CD14-positive monocyte (primary cell): Measurements from ENCODE around the gene CADM2. TPM values are rescaled to one million over a fixed set of nuclear protein-coding genes. Genes with fewer than 3 reads are reported as not detected.

Experiments used
- DNase-seq, 3 donors: peaks; one replicate each; pipeline ENCODE4 v3.0.0-alpha.2; 2011 to 2022
- H2AFZ ChIP-seq: 2 replicates; pipeline ENCODE4 v1.6.0; 2012; ENCODE audit warnings: mild to moderate bottlenecking, low read depth, low read length, inconsistent platforms; ENCODE audit not compliant: insufficient read depth, poor library complexity, severe bottlenecking
- H3K27ac ChIP-seq, 2 donors: 1 replicate in 1 of 2; 2 replicates in 1 of 2; pipeline ENCODE4 v1.5.1; 2012 to 2013; ENCODE audit warnings: low read length in 2 of 2, control low read depth in 1 of 2, inconsistent platforms in 1 of 2, low read depth in 1 of 2, mild to moderate bottlenecking in 1 of 2
- H3K27me3 ChIP-seq, 2 donors: one replicate each; pipeline versions ENCODE4 v1.6.0 to v1.6.1; 2011 to 2013; ENCODE audit warnings: low read length in 2 of 2; ENCODE audit not compliant: control insufficient read depth in 2 of 2, insufficient read depth in 2 of 2
- H3K36me3 ChIP-seq, 2 donors: replicated peaks in 1 of 2; 1 replicate in 1 of 2; 2 replicates in 1 of 2; pipeline versions ENCODE4 v1.5.1 to v1.6.1; 2012 to 2013; ENCODE audit warnings: low read length in 2 of 2, control low read depth in 1 of 2, inconsistent platforms in 1 of 2, mild to moderate bottlenecking in 1 of 2; ENCODE audit not compliant: insufficient read depth in 2 of 2, control insufficient read depth in 1 of 2
- H3K4me1 ChIP-seq, 2 donors: 1 replicate in 1 of 2; 2 replicates in 1 of 2; pipeline versions ENCODE4 v1.5.1 to v1.6.1; 2012 to 2013; ENCODE audit warnings: low read length in 2 of 2, control low read depth in 1 of 2, inconsistent platforms in 1 of 2, mild to moderate bottlenecking in 1 of 2, moderate library complexity in 1 of 2; ENCODE audit not compliant: insufficient read depth in 2 of 2, control insufficient read depth in 1 of 2
- H3K4me2 ChIP-seq: replicated peaks from 2 replicates; pipeline ENCODE3; 2012; ENCODE audit warnings: low read length, moderate library complexity, mild to moderate bottlenecking; ENCODE audit not compliant: poor library complexity, severe bottlenecking; ENCODE audit errors: extremely low read depth
- H3K4me3 ChIP-seq, 3 experiments: fragments of 200-600 bp in 1 of 3; sonication (generic) in 1 of 3; replicated peaks in 1 of 3; 1 replicate in 2 of 3; 2 replicates in 1 of 3; pipeline ENCODE4 v1.5.1; 2011 to 2013; ENCODE audit warnings: low read length in 3 of 3, mild to moderate bottlenecking in 3 of 3, control low read depth in 2 of 3, low read depth in 2 of 3, inconsistent platforms in 1 of 3, moderate library complexity in 1 of 3
- H3K79me2 ChIP-seq: 2 replicates; pipeline ENCODE4 v1.6.0; 2012; ENCODE audit warnings: mild to moderate bottlenecking, control low read depth, inconsistent platforms, low read length, moderate library complexity; ENCODE audit not compliant: insufficient read depth
- H3K9ac ChIP-seq: 2 replicates; pipeline ENCODE4 v1.6.0; 2017; ENCODE audit warnings: low read length, mild to moderate bottlenecking; ENCODE audit not compliant: insufficient read depth, poor library complexity, severe bottlenecking
- H3K9me3 ChIP-seq, 2 donors: replicated peaks in 1 of 2; 1 replicate in 1 of 2; 2 replicates in 1 of 2; pipeline versions ENCODE4 v1.5.1 to v1.6.1; 2012 to 2013; ENCODE audit warnings: low read length in 2 of 2, control low read depth in 1 of 2; ENCODE audit not compliant: control insufficient read depth in 1 of 2, insufficient read depth in 1 of 2
- H4K20me1 ChIP-seq: 2 replicates; pipeline ENCODE4 v1.6.0; 2012; ENCODE audit warnings: mild to moderate bottlenecking, low read length, control low read depth, moderate library complexity; ENCODE audit not compliant: insufficient read depth
- H3K27ac Mint-ChIP-seq, 7 donors: one replicate each; pipeline ENCODE4 v1.8.0; 2020; ENCODE audit warnings: mild to moderate bottlenecking in 7 of 7, mixed read lengths in 7 of 7, moderate library complexity in 6 of 7, inconsistent platforms in 2 of 7
- H3K27me3 Mint-ChIP-seq, 3 donors: one replicate each; pipeline ENCODE4 v1.8.0; 2021 to 2022; ENCODE audit warnings: low read depth in 3 of 3, mild to moderate bottlenecking in 3 of 3, mixed read lengths in 3 of 3, moderate library complexity in 3 of 3, inconsistent platforms in 1 of 3
- H3K36me3 Mint-ChIP-seq, 2 donors: one replicate each; pipeline ENCODE4 v1.8.0; 2020; ENCODE audit warnings: mixed read lengths in 2 of 2, inconsistent platforms in 1 of 2, mild to moderate bottlenecking in 1 of 2
- H3K4me1 Mint-ChIP-seq: one replicate; pipeline ENCODE4 v1.8.0; 2020; ENCODE audit warnings: mild to moderate bottlenecking, mixed read lengths
- H3K4me3 Mint-ChIP-seq, 2 donors: one replicate each; pipeline ENCODE4 v1.8.0; 2020; ENCODE audit warnings: mild to moderate bottlenecking in 2 of 2, mixed read lengths in 2 of 2, moderate library complexity in 1 of 2
- H3K9me3 Mint-ChIP-seq, 7 donors: one replicate each; pipeline ENCODE4 v1.8.0; 2020 to 2022; ENCODE audit warnings: mixed read lengths in 7 of 7, mild to moderate bottlenecking in 6 of 7, moderate library complexity in 6 of 7, inconsistent platforms in 2 of 7
- CTCF ChIP-seq: fragments of 200-600 bp; IDR thresholded peaks from one replicate; pipeline ENCODE4 v1.8.0; 2022; ENCODE audit warnings: antibody characterized with exemption, mild to moderate bottlenecking
- WGBS: methylation state at CpG from one replicate; pipeline ENCODE4 v1.1.5; 2013; ENCODE audit warnings: missing lambda C conversion rate; ENCODE audit not compliant: insufficient coverage; 5-methylcytosine and 5-hydroxymethylcytosine counted together
- intact Hi-C, 2 donors: fragments of 100-400 bp; cut with micrococcal nuclease; formaldehyde crosslinking; loops; one replicate each; pipeline versions ENCODE4 v1.15.0 to v1.15.1; 2023
- polyA plus RNA-seq, 3 donors: library from polyadenylated mRNA; depleted of rRNA in 1 of 3; unstranded in 2 of 3; stranded (reverse) in 1 of 3; fragments of 300-500 nt in 2 of 3; fragments of >200 nt in 1 of 3; fragmentation: Illumina TruSeq in 2 of 3; gene quantifications; 1 replicate in 2 of 3; 2 replicates in 1 of 3; pipeline ENCODE4 v1.2.3, GENCODE V29; 2012 to 2021

Gene CADM2
- polyA plus RNA-seq, 3 donors, result not detected

- no peak overlapping the region for H2AFZ ChIP-seq
- Mint-ChIP-seq H3K36me3 (no peaks in the 10 kb centered on the region), H3K27ac (no peak overlapping the region), H3K4me1 (no peaks in the 10 kb centered on the region), H3K27me3 (no peaks in the 10 kb centered on the region), H3K4me3 (no peak overlapping the region), H3K9me3 (peaks cover 0 to 5% (median 2%) of the 10 kb centered on the region in 7 donors)
- H3K27me3 ChIP-seq, result no peaks in the 10 kb centered on the region
- no peaks in the 10 kb centered on the region for H3K79me2 ChIP-seq
- H3K4me1 ChIP-seq, result no peaks in the 10 kb centered on the region
- no peaks in the 10 kb centered on the region for H3K9me3 ChIP-seq
- H3K36me3 ChIP-seq, result no peaks in the 10 kb centered on the region
- no peak overlapping the region for H3K4me3 ChIP-seq
- H3K9ac ChIP-seq, result no peak overlapping the region
- H3K27ac ChIP-seq, result no peak overlapping the region
- intact Hi-C loops, result no loop called here
- H4K20me1 ChIP-seq, result no peaks in the 10 kb centered on the region
- no peak for DNase-seq
- TF ChIP-seq CTCF, result no peak
- H3K4me2 ChIP-seq, result no peak overlapping the region
Observed at GRCh38 chr3:85851071-85851470, 892.3 kb downstream of the CADM2 start.

- Mint-ChIP-seq H3K4me1 (no peaks in the 10 kb centered on the region), H3K27me3 (no peaks in the 10 kb centered on the region), H3K27ac (no peak overlapping the region), H3K9me3 (peaks cover 0 to 5% (median 2%) of the 10 kb centered on the region in 7 donors), H3K4me3 (no peak overlapping the region), H3K36me3 (no peaks in the 10 kb centered on the region)
- Histone ChIP-seq H3K4me1 (no peaks in the 10 kb centered on the region), H3K27ac (no peak overlapping the region), H3K9ac (no peak overlapping the region), H3K9me3 (no peaks in the 10 kb centered on the region), H3K4me3 (no peak overlapping the region), H2AFZ (no peak overlapping the region), H3K36me3 (no peaks in the 10 kb centered on the region), H3K4me2 (no peak overlapping the region), H4K20me1 (no peaks in the 10 kb centered on the region), H3K27me3 (no peaks in the 10 kb centered on the region), H3K79me2 (no peaks in the 10 kb centered on the region)
- intact Hi-C loops, result no loop called here
- no peak for TF ChIP-seq CTCF
- no peak for DNase-seq
- WGBS, result no CpG with 5 or more reads among the region's 2 CpGs
Observed at GRCh38 chr3:85853805-85854204, 895.0 kb downstream of the CADM2 start.
